Measurements from ENCODE around the gene TPO. TPM values are rescaled to one million over a fixed set of nuclear protein-coding genes. Genes with fewer than 3 reads are reported as not detected.

The TPO gene
- total and polyA plus RNA-seq, 11 donors = 3.0 to 13.8 (median 8.4) TPM

GRCh38 chr2:1495676-1496358 is 82.6 kb downstream of the TPO start:
- no peaks in the 10 kb centered on the region for H3K9me3 ChIP-seq
- intact Hi-C loops (cut with DNase I) = no loop called here
- 71 to 82% (median 79%) methylated on average over 12 to 22 of the region's 22 CpGs for WGBS, 4 donors
- peaks cover 0 to 2% (median 0%) of the 10 kb centered on the region in 9 donors for H3K27me3 ChIP-seq
- H3K27ac ChIP-seq = no peak overlapping the region
- no peak for DNase-seq
- TF ChIP-seq POLR2A (IDR thresholded peaks at IDR 0.05) (no peak), CTCF (IDR thresholded peaks at IDR 0.05) (no peak)
- ATAC-seq = no peak
- no peaks in the 10 kb centered on the region for H3K4me1 ChIP-seq
- H3K4me3 ChIP-seq = no peak overlapping the region
- peaks cover 0 to 4% (median 0%) of the 10 kb centered on the region in 9 donors for H3K36me3 ChIP-seq

- H3K27me3 ChIP-seq = peaks cover 0 to 2% (median 0%) of the 10 kb centered on the region in 9 donors
- no peaks in the 10 kb centered on the region for H3K9me3 ChIP-seq
- H3K36me3 ChIP-seq = peaks cover 0 to 4% (median 0%) of the 10 kb centered on the region in 9 donors
- no peaks in the 10 kb centered on the region for H3K4me1 ChIP-seq
- ATAC-seq (no peak), DNase-seq (no peak)
- no peak overlapping the region for H3K27ac ChIP-seq
- TF ChIP-seq CTCF (IDR thresholded peaks at IDR 0.05) = no peak
- TF ChIP-seq POLR2A (IDR thresholded peaks at IDR 0.05) = no peak
- WGBS, 4 donors = 83 to 88% (median 87%) methylated on average over 18 to 19 of the region's 19 CpGs
- intact Hi-C loops (cut with DNase I) = no loop called here
- no peak overlapping the region for H3K4me3 ChIP-seq
These were observed 83.1 kb downstream of the TPO start for GRCh38 chr2:1496359-1496821.

- WGBS, 4 donors = 77 to 87% (median 82%) methylated on average over 9 to 13 of the region's 13 CpGs
- ATAC-seq (no peak), DNase-seq (peak in 3 of 5 donors; percentile 7 to 28 (median 16))
- no peak overlapping the region for H3K27ac ChIP-seq
- H3K27me3 ChIP-seq = peaks cover 0 to 2% (median 0%) of the 10 kb centered on the region in 9 donors
- H3K4me3 ChIP-seq = no peak overlapping the region
- no peaks in the 10 kb centered on the region for H3K9me3 ChIP-seq
- H3K36me3 ChIP-seq = peaks cover 0 to 4% (median 0%) of the 10 kb centered on the region in 9 donors
- H3K4me1 ChIP-seq = no peaks in the 10 kb centered on the region
- intact Hi-C loops (cut with DNase I) = no loop called here
- TF ChIP-seq CTCF (IDR thresholded peaks at IDR 0.05) = no peak
These were observed 83.9 kb downstream of the TPO start for GRCh38 chr2:1497122-1497611.

- WGBS, 4 donors = 84 to 88% (median 86%) methylated on average over 7 of the region's 7 CpGs
- H3K36me3 ChIP-seq = peaks cover 0 to 4% (median 0%) of the 10 kb centered on the region in 9 donors
- H3K27ac ChIP-seq = no peak overlapping the region
- H3K27me3 ChIP-seq = peaks cover 0 to 2% (median 0%) of the 10 kb centered on the region in 9 donors
- no peak for TF ChIP-seq CTCF (IDR thresholded peaks at IDR 0.05)
- no peak for TF ChIP-seq POLR2A (IDR thresholded peaks at IDR 0.05)
- DNase-seq = peak in 2 of 5 donors; percentile 8 to 17
- intact Hi-C loops (cut with DNase I) = no loop called here
- no peaks in the 10 kb centered on the region for H3K9me3 ChIP-seq
- H3K4me1 ChIP-seq = peaks cover 0 to 2% (median 0%) of the 10 kb centered on the region in 12 donors
- no peak overlapping the region for H3K4me3 ChIP-seq
- ATAC-seq = no peak
These were observed 84.9 kb downstream of the TPO start for GRCh38 chr2:1498176-1498575.
